ENCODE results near the gene NKPD1.
"Not testable (repeated sequence)": the region's sequence is repeated elsewhere in the genome, so short reads cannot be mapped to it uniquely, and the experiment has no call there.

NKPD1 gene

DNA sequence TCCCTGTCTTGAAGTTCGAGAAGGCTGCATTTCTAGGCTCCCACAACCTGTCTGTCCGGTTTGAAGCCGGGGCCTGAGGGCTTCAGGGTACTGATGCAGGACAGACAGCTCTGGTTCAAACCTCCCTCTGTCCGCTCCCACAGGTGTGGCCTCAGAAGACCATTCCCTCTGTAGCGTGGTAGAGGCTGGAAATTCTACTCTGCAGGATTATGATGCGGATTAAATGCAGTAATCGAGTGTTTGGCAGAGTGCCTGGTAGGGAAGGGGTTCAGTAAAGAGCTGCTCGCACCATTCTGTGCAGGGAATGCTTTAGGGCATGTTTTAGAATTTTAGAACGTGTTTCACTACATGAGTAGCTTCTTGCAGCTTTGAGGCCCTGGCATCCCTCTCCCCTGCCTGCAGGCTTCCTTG is 37.3 kb downstream of the NKPD1 start:
- Histone ChIP-seq H3K4me3 (ENCODE audit: low read depth, low read length) (no peak overlapping the region), H3K27me3 (no peaks in the 10 kb centered on the region), H3K9me3 (no peaks in the 10 kb centered on the region), H3K4me1 (peaks cover 17% of the 10 kb centered on the region), H3K36me3 (no peaks in the 10 kb centered on the region)
- TF ChIP-seq, protein P1, sequence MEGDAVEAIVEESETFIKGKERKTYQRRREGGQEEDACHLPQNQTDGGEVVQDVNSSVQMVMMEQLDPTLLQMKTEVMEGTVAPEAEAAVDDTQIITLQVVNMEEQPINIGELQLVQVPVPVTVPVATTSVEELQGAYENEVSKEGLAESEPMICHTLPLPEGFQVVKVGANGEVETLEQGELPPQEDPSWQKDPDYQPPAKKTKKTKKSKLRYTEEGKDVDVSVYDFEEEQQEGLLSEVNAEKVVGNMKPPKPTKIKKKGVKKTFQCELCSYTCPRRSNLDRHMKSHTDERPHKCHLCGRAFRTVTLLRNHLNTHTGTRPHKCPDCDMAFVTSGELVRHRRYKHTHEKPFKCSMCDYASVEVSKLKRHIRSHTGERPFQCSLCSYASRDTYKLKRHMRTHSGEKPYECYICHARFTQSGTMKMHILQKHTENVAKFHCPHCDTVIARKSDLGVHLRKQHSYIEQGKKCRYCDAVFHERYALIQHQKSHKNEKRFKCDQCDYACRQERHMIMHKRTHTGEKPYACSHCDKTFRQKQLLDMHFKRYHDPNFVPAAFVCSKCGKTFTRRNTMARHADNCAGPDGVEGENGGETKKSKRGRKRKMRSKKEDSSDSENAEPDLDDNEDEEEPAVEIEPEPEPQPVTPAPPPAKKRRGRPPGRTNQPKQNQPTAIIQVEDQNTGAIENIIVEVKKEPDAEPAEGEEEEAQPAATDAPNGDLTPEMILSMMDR (IDR thresholded peaks at IDR 0.05; ENCODE audit: low read depth, low read length): no peak
- DNase-seq: no peak

DNA sequence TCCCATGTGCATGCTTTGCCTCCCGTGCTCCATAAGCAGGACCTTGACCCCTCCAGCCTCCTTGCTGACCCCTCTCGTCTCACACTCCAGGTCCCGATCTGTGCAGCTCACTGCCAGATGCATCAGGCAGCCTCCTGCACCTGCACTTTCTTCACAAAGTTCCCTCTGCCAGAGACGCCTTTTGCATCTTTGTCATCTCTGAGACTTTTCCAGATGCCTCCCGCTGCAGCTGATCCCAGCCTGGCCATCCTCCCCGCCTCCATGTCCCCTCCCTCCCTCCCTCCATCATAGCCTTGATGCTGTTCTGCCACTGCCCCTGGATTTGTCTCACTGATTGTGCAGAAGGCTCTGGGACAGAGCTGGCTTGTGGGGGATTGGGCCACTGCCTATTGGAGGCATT is 38.0 kb downstream of the NKPD1 start:
- no peak overlapping the region for H3K4me3 ChIP-seq (ENCODE audit: low read depth, low read length)
- no peaks in the 10 kb centered on the region for H3K27me3 ChIP-seq
- H3K9me3 ChIP-seq: no peaks in the 10 kb centered on the region
- no peaks in the 10 kb centered on the region for H3K36me3 ChIP-seq
- peaks cover 17% of the 10 kb centered on the region for H3K4me1 ChIP-seq
- TF ChIP-seq, protein P1 (IDR thresholded peaks at IDR 0.05; ENCODE audit: low read depth, low read length): no peak
- no peak for DNase-seq

DNA sequence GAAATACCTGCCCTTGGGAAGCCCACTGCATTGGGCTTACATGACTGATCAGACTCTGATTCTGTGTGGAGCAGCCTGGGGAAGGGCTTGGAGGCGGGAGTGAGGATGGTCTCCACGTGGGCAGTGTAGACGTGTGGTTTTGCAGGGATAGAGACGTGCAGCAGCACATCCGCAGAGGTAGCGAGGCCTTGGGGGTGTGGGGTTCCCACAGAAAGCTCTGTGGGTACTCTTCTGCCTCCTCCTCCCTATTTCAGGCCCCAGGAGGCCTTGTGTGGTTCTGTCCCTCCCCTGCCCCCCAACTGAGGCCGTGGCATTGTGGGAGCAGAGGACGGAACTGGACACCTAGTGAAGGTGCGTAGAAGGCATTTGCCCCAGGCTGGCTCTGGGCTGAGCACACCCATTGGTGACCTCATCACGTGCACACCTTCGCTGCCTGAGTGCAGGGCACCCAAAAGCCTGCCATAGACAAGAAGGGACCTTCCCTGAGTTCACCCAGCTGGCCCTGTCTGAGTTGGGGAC is 38.9 kb downstream of the NKPD1 start:
- Histone ChIP-seq H3K27me3 (no peaks in the 10 kb centered on the region), H3K9me3 (no peaks in the 10 kb centered on the region), H3K36me3 (no peaks in the 10 kb centered on the region; the same call in 1 of the 2 replicates), H3K4me1 (peaks cover 23% of the 10 kb centered on the region), H3K4me3 (ENCODE audit: low read depth, low read length) (no peak overlapping the region)
- TF ChIP-seq, protein P1 (IDR thresholded peaks at IDR 0.05; ENCODE audit: low read depth, low read length): no peak
- no peak for DNase-seq

DNA sequence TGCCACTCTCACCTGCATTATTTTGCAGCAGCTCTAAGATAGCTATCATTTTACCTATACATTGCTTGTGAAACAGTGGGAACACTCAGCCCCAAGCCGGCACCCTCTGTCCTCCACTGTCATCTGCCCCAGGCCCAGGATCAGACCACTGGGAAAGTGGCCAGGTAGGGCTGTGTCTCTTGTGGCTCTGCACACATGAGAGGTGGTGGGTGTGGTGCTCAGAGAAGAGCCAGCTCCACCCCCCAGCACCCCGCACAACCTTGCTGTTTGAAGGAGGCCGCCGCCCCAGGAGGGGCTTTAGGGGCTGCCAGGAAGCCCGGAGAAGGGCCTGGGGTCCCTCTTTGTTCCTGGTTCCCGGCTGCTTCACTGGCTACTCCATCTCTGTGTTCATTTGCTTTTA is 41.2 kb downstream of the NKPD1 start:
- no peaks in the 10 kb centered on the region; the same call in 1 of the 2 replicates for H3K36me3 ChIP-seq
- peaks cover 18% of the 10 kb centered on the region for H3K4me1 ChIP-seq
- H3K9me3 ChIP-seq: no peaks in the 10 kb centered on the region
- H3K27me3 ChIP-seq: no peaks in the 10 kb centered on the region
- no peak overlapping the region for H3K4me3 ChIP-seq (ENCODE audit: low read depth, low read length)
- no peak for DNase-seq
- TF ChIP-seq, protein P1 (IDR thresholded peaks at IDR 0.05; ENCODE audit: low read depth, low read length): no peak

DNA sequence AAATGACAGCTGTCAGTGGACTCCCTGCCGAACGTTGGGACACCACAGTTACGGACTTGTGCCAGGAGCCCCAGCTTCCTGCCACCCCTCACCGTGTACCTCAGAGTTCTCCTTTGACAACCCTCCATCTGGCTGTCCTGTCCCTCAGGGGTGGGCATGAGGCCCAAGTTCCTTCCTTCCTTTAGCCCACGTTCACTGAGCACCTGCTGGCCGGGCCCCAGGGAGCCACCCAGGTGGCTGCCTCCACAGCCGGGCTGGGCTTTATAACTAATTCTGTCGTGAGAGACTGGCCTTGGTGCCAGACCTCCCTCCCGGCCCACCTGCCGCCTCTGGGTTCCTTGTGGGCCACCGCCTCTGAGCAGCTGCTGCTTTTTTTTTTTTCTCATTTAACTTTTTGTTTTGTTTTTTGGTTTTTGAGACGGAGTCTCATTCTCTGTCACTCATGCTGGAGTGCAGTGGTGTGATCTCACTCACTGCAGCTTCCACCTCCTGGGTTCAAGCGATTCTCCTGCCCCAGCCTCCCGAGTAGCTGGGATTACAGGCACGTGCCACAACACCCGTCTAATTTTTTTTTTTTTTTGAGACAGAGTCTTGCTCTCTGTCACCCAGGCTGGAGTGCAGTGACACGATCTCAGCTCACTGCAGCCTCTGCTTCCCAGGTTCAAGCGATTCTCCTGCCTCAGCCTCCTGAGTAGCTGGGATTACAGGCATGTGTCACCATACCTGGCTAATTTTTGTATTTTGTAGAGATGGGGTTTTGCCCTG is 42.0 kb downstream of the NKPD1 start:
- peaks cover 18% of the 10 kb centered on the region for H3K4me1 ChIP-seq
- not testable (repeated sequence) for DNase-seq; H3K9me3 ChIP-seq; H3K27me3 ChIP-seq; H3K36me3 ChIP-seq; H3K4me3 ChIP-seq (ENCODE audit: low read depth, low read length)

DNA sequence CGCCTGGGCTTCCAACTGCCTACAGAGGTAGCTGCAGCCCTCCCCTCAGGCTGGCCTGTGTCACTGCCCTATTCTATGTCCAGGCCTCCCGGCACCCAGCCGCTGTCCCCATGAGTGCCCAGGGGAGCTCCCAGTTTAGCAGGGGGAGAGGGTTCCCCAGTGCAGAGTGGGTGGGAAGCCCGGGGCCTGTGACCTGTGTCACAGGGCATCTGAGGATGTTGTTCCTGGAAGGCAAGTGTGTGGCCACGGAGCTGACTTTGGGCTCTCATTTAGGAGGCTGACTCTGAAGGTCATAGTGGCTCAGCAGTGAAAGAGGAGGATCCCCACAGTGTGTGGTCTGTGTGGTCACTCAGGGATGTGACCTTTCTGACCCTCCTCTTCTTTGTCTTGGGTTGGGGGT is 42.7 kb downstream of the NKPD1 start:
- Histone ChIP-seq H3K9me3 (no peaks in the 10 kb centered on the region), H3K4me1 (peaks cover 14% of the 10 kb centered on the region), H3K36me3 (no peaks in the 10 kb centered on the region; the same call in 1 of the 2 replicates), H3K27me3 (no peaks in the 10 kb centered on the region), H3K4me3 (ENCODE audit: low read depth, low read length) (no peak overlapping the region)
- TF ChIP-seq, protein P1 (IDR thresholded peaks at IDR 0.05; ENCODE audit: low read depth, low read length): no peak
- DNase-seq: no peak

Measured in BE2C (cell line).